GM21576 (cell line): ENCODE measurements around the gene TXNDC2.
"Not testable (repeated sequence)": the region's sequence is repeated elsewhere in the genome, so short reads cannot be mapped to it uniquely, and the experiment has no call there.

Source experiments
- ATAC-seq: cut with Tn5 transposase; IDR thresholded peaks from one replicate; pipeline ENCODE4 v1.9.1; 2021; ENCODE audit warnings: mild to moderate bottlenecking, moderate library complexity; ENCODE audit not compliant: unreplicated experiment

The TXNDC2 gene

GRCh38 chr18:9884090-9884489 lies 1.7 kb upstream of the TXNDC2 start:
- ATAC-seq, result no peak

- no peak for ATAC-seq
These were observed 1.1 kb upstream of the TXNDC2 start for GRCh38 chr18:9884532-9885140.

GRCh38 chr18:9886005-9886348 lies 204 bp downstream of the TXNDC2 start:
- ATAC-seq, result no peak

- no peak for ATAC-seq
These were observed 2.2 kb downstream of the TXNDC2 start for GRCh38 chr18:9887992-9888391.

GRCh38 chr18:9890196-9890595 lies 4.4 kb downstream of the TXNDC2 start:
- ATAC-seq, result no peak

GRCh38 chr18:9890957-9891356 lies 5.2 kb downstream of the TXNDC2 start:
- no peak for ATAC-seq

- ATAC-seq, result not testable (repeated sequence)
These were observed 5.7 kb downstream of the TXNDC2 start for GRCh38 chr18:9891515-9891914.

GRCh38 chr18:9894454-9895068 lies 8.8 kb downstream of the TXNDC2 start:
- ATAC-seq, result no peak

- no peak for ATAC-seq
These were observed 11.4 kb downstream of the TXNDC2 start for GRCh38 chr18:9897129-9897528.

GRCh38 chr18:9897787-9898291 lies 12.1 kb downstream of the TXNDC2 start:
- ATAC-seq, result not testable (repeated sequence)

GRCh38 chr18:9898792-9899549 lies 13.2 kb downstream of the TXNDC2 start:
- ATAC-seq, result no peak

GRCh38 chr18:9899550-9899930 lies 13.8 kb downstream of the TXNDC2 start:
- ATAC-seq, result not testable (repeated sequence)

GRCh38 chr18:9900699-9901098 lies 14.9 kb downstream of the TXNDC2 start:
- no peak for ATAC-seq

GRCh38 chr18:9901377-9901776 lies 15.6 kb downstream of the TXNDC2 start:
- ATAC-seq, result no peak

GRCh38 chr18:9902264-9902663 lies 16.5 kb downstream of the TXNDC2 start:
- not testable (repeated sequence) for ATAC-seq

GRCh38 chr18:9902832-9903231 lies 17.1 kb downstream of the TXNDC2 start:
- no peak for ATAC-seq

GRCh38 chr18:9905401-9905922 lies 19.7 kb downstream of the TXNDC2 start:
- no peak for ATAC-seq

GRCh38 chr18:9906481-9906880 lies 20.7 kb downstream of the TXNDC2 start:
- no peak for ATAC-seq

GRCh38 chr18:9907867-9908266 lies 22.1 kb downstream of the TXNDC2 start:
- no peak for ATAC-seq

GRCh38 chr18:9910071-9910470 lies 24.3 kb downstream of the TXNDC2 start:
- ATAC-seq, result no peak

GRCh38 chr18:9910661-9911060 lies 24.9 kb downstream of the TXNDC2 start:
- ATAC-seq, result no peak

- ATAC-seq, result no peak
These were observed 25.5 kb downstream of the TXNDC2 start for GRCh38 chr18:9911226-9911625.
